H1 (cell line): Measurements from ENCODE around the gene ALOX15B. TPM values are rescaled to one million over a fixed set of nuclear protein-coding genes. Genes with fewer than 3 reads are reported as not detected.

Experiments used
- ASH2L ChIP-seq: fragments of 200-600, 300-600 bp; sonication (generic); IDR thresholded peaks from one replicate; pipeline ENCODE4 v1.7.1; 2017; ENCODE audit warnings: low read length
- ATF2 ChIP-seq: IDR thresholded peaks from 2 replicates; pipeline ENCODE4 v1.6.1; 2012; ENCODE audit warnings: low read length, inconsistent platforms
- BCL11A ChIP-seq, 2 experiments: IDR thresholded peaks; one replicate each; pipeline ENCODE4 v1.6.1; 2011; ENCODE audit warnings: low read depth in 2 of 2, low read length in 2 of 2, mild to moderate bottlenecking in 2 of 2
- CTCF ChIP-seq, 3 experiments: IDR thresholded peaks; 1 replicate in 2 of 3; 2 replicates in 1 of 3; pipeline versions ENCODE4 v1.5.1 to v1.6.1; 2011; ENCODE audit warnings: low read length in 3 of 3, mild to moderate bottlenecking in 3 of 3, inconsistent platforms in 2 of 3, low read depth in 1 of 3, moderate library complexity in 1 of 3; ENCODE audit not compliant: insufficient read depth in 1 of 3; ENCODE audit errors: control extremely low read depth in 1 of 3
- E2F6 ChIP-seq: IDR thresholded peaks from 2 replicates; pipeline ENCODE4 v1.6.1; 2012; ENCODE audit warnings: inconsistent platforms
- EGR1 ChIP-seq: IDR thresholded peaks from 2 replicates; pipeline ENCODE4 v1.6.1; 2011; ENCODE audit warnings: low read depth, low read length, borderline replicate concordance
- GTF2F1 ChIP-seq: IDR thresholded peaks from 2 replicates; pipeline ENCODE4 v1.6.1; 2012; ENCODE audit warnings: low read depth, low read length, improper control_type of control experiment, borderline replicate concordance
- MAFK ChIP-seq: IDR thresholded peaks from 2 replicates; pipeline ENCODE4 v1.6.1; 2012; ENCODE audit warnings: low read depth, mild to moderate bottlenecking, improper control_type of control experiment, low read length
- NANOG ChIP-seq: IDR thresholded peaks from 2 replicates; pipeline ENCODE4 v1.6.1; 2011; ENCODE audit warnings: low read length, low read depth, mild to moderate bottlenecking, inconsistent platforms; ENCODE audit not compliant: insufficient read depth, poor library complexity, severe bottlenecking
- PHF8 ChIP-seq: fragments of 200-600 bp; sonication (generic); conservative IDR thresholded peaks from 2 replicates; pipeline ENCODE4 v1.7.1; 2012; ENCODE audit warnings: low read depth, mild to moderate bottlenecking, inconsistent platforms, low read length, moderate library complexity
- POLR2A ChIP-seq, 2 experiments: IDR thresholded peaks; 1 replicate in 1 of 2; 2 replicates in 1 of 2; pipeline ENCODE4 v1.6.1; 2011; ENCODE audit warnings: low read depth in 2 of 2, low read length in 2 of 2, mild to moderate bottlenecking in 2 of 2; ENCODE audit errors: control extremely low read depth in 1 of 2
- POLR2AphosphoS5 ChIP-seq: IDR thresholded peaks from 2 replicates; pipeline ENCODE4 v1.6.1; 2011; ENCODE audit warnings: low read depth, low read length
- POU5F1 ChIP-seq: IDR thresholded peaks from 2 replicates; pipeline ENCODE4 v1.6.1; 2011; ENCODE audit warnings: low read depth, mild to moderate bottlenecking, low read length, moderate library complexity
- RFX5 ChIP-seq: IDR thresholded peaks from 2 replicates; pipeline ENCODE4 v1.6.1; 2011; ENCODE audit warnings: low read depth, low read length, improper control_type of control experiment, borderline replicate concordance
- SP1 ChIP-seq: IDR thresholded peaks from 2 replicates; pipeline ENCODE4 v1.6.1; 2011; ENCODE audit warnings: low read depth, low read length
- TAF7 ChIP-seq: optimal IDR thresholded peaks from 2 replicates; pipeline ENCODE3; 2011; ENCODE audit warnings: low read depth, mild to moderate bottlenecking, inconsistent platforms, low read length, moderate library complexity, borderline replicate concordance
- TBP ChIP-seq: IDR thresholded peaks from 2 replicates; pipeline ENCODE4 v1.6.1; 2011; ENCODE audit warnings: low read depth, low read length, improper control_type of control experiment
- USF2 ChIP-seq: IDR thresholded peaks from 2 replicates; pipeline ENCODE4 v1.6.1; 2011; ENCODE audit warnings: low read length, improper control_type of control experiment
- polyA plus RNA-seq, 7 experiments: library from polyadenylated mRNA; depleted of rRNA in 3 of 7; stranded (reverse) in 5 of 7; unstranded in 2 of 7; fragments of >200 nt in 5 of 7; fragments of 200-250 nt in 2 of 7; gene quantifications; 1 replicate in 5 of 7; 2 replicates in 1 of 7; 4 replicates in 1 of 7; pipeline versions ENCODE4 v1.2.1 to v1.2.3, GENCODE V29; 2011 to 2013; ENCODE audit warnings: missing spikeins in 2 of 7, mixed read lengths in 2 of 7
- total RNA-seq: library from RNA; stranded (reverse); fragmentation: NEBNext Ultra II Directional; extraction: Animal tissue kit (Norgen Biotek cat#: 25700); gene quantifications from 2 replicates; pipeline ENCODE4 v1.2.1, GENCODE V29; 2021

ALOX15B gene
- total and polyA plus RNA-seq, 2 of the 8 experiments (the other 6 are each of a cell fraction or from before 2014, with no cell fraction given), result 0.63 to 0.91 TPM

- peak; percentile 95 to 96 (median 96) for TF ChIP-seq CTCF (IDR thresholded peaks at IDR 0.05; ENCODE audit: control extremely low read depth in 1 of 3, insufficient read depth in 1 of 3, low read depth in 1 of 3, low read length in 3 of 3)
- TF ChIP-seq MAFK, result no peak
- no peak for TF ChIP-seq NANOG
- no peak for TF ChIP-seq TAF7
- TF ChIP-seq SP1, result no peak
- TF ChIP-seq USF2, result no peak
- peak; percentile 12 for TF ChIP-seq E2F6
- no peak for TF ChIP-seq BCL11A (IDR thresholded peaks at IDR 0.05; ENCODE audit: low read depth in 2 of 2, low read length in 2 of 2)
- TF ChIP-seq ASH2L, result no peak
- no peak for TF ChIP-seq RFX5
- no peak for TF ChIP-seq ATF2
- peak; percentile 53; the same call in 1 of the 2 replicates for TF ChIP-seq TBP
- no peak for TF ChIP-seq GTF2F1
- no peak for TF ChIP-seq POLR2A (IDR thresholded peaks at IDR 0.05; ENCODE audit: control extremely low read depth in 1 of 2, low read depth in 2 of 2, low read length in 2 of 2)
- no peak for TF ChIP-seq EGR1
- TF ChIP-seq POLR2AphosphoS5, result no peak; the same call in 1 of the 2 replicates
- no peak for TF ChIP-seq PHF8
- TF ChIP-seq POU5F1, result no peak
Measured at GRCh38 chr17:8079291-8080207, 40.7 kb downstream of the ALOX15B start (continued).
